ENCODE measurements around the gene CES5A.
"Not testable (repeated sequence)": the region's sequence is repeated elsewhere in the genome, so short reads cannot be mapped to it uniquely, and the experiment has no call there.

CES5A gene

DNA sequence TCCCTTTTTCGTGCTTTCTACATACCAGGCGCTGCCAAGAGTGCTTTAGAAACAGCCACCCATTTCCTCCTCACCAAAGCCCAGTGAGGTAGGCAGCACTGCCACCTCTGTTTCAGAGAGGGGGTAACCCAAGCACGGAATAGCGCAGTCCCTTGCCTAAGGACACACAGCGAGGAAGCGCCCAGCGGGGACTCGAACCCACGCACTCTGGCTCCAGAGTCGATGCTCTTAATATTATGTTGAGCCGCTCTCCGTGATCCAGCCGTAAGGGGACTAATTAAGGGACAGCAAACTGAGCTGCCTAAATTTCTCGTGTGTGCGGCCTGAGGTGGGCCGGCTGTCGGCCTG is 42.8 kb downstream of the CES5A start:
- DNase-seq (ENCODE audit: insufficient read length, low spot score) (no peak), FAIRE-seq (no peak)

DNA sequence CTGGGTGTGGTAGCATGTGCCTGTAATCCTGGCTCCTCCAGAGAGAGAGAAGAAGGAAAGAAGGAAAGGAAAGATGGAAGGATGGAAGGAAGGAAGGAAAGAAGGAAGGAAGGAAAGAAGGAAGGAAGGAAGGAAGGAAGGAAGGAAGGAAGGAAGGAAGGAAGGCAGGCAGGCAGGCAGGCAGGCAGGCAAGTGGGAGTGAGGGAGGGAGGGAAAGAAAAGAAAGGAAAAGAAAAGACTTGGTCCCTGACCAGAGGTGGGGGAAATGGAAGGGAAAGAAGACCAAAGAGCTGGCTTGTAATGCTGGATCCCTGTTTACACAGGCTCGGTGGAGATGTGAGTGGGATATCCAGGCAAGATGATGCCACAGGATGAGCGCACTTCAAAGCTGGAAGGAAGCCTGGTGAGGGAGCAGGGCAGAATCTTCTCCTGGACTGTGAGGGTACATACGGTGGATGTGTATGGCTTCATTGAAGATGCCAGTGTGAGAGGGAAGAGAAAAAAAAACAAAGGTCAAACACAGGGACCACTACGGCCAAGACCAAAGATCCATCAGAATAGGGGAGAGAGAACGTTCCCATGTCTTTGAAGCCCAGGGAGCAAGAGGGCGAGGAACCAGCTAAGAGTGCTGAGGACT is 44.4 kb downstream of the CES5A start:
- FAIRE-seq (no peak), DNase-seq (ENCODE audit: insufficient read length, low spot score) (no peak)

DNA sequence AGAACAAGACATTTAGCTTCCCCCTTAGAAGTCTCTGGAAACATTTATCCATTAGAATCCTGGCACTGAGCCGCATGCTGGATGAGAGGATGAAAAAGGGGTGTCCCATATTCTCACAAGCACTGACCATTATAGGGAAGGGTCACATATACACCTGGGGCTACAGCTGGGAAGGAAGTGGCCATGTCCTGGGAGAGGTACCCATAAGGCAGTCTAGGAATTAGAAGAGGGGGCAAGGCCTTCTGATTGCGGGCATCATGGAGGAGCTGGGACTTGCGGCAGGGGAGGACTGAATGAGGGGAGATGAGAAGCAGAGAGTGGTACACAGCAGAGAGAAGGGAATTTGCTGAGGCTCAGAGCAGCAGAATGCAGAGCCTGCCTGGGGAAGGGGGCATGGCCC is 45.9 kb downstream of the CES5A start:
- not testable (repeated sequence) for DNase-seq (ENCODE audit: insufficient read length, low spot score)
- peak; percentile 38 for FAIRE-seq

DNA sequence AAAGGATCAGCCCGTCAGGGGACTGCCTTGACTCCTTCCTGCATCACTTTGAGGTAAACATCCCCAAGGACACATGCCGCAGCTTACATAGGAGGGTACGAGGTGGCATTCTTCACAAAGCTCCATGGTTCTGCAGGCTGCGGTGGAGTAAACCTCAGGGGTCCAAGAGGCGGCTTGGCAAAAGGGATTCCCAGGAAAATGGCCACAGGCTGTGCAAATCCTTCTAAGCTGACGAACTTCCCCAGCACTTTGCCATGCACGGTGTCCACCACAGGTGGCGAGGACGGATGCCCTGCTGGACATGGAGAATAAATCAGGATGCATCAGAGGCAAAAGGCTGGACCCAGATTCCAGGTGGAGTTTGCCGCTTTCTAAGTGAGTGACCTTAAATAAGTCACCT is 46.5 kb downstream of the CES5A start:
- DNase-seq (ENCODE audit: insufficient read length, low spot score), result no peak
- no peak for FAIRE-seq

DNA sequence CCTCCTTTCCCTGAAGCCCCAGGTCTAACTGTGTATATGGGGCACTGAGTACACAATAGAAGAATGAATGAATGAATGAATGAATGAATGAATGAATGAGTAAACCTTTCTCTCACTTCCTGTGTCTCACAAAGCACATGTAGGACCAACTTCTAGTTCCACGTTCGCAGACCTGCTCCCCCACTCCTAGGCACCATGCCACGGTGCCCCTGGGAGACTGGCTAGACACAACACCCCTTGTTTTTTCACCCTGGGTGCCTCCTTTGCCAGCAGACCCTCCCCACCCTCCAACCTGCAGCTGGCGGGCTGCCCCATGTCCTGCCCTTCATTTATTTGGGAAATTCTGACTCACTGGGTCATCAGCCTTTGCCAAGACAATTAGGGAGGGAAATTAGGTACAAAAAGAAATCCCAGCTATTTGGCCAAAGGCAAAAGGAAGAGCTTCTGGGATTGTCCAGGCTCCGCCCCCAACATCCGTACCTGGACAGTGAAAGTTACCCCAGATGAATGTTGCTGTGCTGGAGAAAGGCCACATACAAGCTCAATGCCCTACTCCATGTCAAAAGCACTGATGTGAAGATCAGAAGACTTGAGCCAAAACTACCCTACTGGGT is 50.0 kb downstream of the CES5A start:
- DNase-seq (ENCODE audit: insufficient read length, low spot score) (no peak), FAIRE-seq (no peak)

DNA sequence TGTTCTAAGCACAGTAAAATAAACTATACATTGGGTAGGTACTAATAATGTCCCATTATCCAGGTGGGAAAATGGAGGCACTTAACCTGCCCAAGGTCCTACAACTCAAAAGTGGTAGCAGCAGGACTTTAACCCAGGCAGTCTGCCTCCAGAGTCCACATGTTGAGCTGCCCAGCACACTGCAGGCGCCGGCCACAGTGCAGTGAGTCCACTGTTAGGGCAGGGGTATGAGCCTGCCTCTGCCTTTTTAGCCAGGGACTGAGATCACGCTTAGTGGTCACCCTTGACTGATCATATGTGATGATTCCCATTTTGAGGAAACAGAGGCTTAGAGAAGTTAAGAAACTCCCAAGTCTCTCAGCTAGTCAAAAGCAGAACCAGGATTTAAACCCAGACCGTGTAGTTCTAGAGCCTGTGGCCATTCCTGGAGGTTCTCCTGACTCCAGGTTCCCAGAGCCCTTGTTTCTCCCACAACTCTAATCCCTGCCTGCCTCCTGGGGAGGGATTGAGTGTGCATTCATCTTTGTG is 50.6 kb downstream of the CES5A start:
- no peak for FAIRE-seq
- DNase-seq (ENCODE audit: insufficient read length, low spot score), result no peak

DNA sequence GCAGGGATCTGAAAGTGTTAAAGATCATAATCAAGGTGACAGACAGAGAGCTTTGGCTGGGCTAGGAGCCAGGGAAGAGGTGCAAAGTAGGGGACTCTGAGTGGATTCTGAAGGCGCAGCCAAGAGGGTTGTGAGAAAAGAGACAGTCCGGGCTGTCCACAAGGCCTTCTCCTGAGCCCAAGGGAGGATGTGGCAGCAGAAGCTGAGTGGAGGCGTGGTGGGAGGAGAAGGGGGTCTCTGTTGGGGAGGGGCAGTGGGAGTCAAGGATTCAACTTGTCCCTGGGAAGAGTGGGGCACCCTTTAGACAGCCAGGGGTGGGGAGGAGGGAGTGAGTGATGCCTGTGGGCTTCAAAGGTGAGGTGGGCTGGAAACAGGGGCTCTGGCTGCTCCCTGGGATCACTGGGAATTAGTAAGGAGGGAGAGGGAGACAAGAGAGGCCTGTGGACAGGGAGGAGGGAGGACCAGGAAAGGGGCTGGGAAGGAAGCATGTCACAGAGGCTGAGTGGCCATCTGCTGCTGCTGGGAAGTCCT is 52.8 kb downstream of the CES5A start:
- DNase-seq (ENCODE audit: insufficient read length, low spot score), result no peak
- no peak for FAIRE-seq

DNA sequence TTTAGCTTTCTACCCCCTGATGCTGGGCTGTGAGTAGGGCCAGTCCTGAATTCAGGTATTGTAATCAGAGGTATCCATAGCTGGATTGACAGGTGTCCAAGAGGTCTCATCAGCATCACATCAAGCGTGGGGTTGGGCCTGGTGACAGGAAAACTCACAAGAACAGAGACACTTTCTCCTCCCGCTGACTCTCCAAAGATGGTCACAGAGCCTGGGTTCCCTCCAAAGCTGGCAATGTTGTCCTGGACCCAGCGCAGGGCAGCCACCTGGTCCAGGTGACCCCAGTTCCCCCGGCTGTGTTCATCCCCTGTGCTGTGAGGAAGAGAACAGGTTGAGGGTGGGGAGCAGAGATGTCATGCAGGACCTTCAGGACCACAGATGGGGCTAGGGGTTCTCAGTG is 54.0 kb downstream of the CES5A start:
- FAIRE-seq (no peak), DNase-seq (ENCODE audit: insufficient read length, low spot score) (no peak)

DNA sequence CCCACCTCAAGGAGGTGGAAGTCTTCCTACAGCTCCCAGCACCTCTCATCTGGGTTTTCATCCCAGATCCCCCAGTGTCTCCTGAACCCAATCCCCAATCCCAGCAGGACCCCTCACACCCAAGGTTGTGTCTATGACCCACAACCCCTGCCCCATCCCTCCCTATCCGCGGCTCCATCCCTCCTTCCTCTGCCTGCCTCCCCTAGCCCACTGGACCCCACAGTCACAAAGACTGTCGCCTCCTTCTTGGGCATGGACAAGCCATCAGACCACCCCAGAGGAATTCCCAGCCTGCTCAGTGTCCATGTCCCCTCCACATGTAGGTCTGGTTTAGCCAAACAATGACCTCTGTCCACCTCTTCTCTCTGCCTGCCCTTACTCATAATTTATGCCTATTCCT is 54.6 kb downstream of the CES5A start:
- no peak for FAIRE-seq
- no peak for DNase-seq (ENCODE audit: insufficient read length, low spot score)

DNA sequence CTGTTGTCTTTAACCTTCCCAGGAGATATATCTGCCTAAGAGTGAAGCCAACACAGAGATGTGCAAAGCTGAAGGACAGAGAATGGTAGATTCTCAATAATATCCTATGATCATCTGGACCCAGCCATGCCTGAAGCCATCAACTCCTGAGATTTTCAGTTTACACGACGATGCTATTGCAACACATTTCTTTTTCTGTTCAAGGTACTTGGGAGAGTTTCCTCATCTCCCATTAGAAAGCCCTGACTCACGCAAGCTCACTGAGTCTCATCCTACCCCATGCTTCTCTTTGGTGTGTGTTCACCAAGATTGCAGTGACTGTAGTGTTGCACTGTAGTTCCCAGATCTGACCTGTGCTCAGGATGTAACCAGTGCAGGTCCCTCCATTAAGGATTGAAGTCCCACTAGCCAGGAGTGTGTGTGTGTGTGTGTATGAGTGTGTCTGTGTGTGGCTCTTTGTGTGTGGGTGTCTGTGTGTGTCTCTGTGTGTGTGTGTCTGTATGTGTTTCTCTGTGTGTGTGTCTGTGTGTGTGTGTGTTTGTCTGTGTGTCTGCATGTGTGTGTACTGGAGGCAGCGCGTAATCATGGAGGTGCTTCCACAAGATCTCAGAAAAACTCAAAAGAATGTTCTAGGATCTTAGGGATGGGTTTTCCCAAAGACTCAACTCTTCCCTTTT is 57.8 kb downstream of the CES5A start:
- no peak for DNase-seq (ENCODE audit: insufficient read length, low spot score)

DNA sequence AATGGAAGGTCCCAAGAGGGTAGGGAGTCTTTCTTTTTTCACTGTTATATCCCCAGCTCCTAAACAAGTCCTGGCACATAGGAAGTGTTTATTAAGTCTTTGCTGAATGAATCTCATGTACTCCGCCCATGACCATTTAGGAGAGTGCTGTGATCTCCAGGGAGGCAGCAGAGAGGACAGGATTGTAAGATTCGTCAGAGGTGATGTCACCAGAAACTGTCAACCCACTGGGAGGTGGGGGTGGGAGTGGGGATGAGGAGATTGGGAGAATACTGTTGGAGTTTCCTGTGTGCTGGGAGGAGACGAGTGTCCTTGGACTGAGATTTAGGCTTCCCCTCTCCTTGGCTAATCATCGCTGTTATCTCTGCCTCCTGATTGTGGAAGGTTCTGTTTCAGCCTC is 59.0 kb downstream of the CES5A start:
- DNase-seq (ENCODE audit: insufficient read length, low spot score); FAIRE-seq: not testable (repeated sequence)

More for the DNA sequence above, 57.8 kb downstream of the CES5A start:
- no peak for FAIRE-seq

DNA sequence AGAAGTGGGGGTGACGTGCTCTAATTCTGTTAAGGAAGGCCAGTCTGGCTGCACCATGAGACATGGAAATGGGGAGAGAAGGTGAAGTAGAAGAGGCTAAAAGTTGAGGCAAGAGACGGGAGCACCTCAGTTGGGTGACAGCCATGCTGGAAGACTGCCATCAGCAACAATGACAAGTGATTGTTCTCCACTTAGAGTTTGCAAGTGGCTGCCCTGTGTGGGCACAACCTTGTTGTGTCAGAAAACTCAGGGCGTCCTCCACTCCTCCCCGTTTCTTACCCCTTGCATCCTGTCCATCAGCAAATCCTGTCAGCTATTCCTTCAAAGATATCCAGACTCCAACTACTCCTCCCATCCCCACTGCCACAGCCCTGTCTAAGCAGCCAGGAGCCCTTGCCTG is 59.9 kb downstream of the CES5A start:
- DNase-seq (ENCODE audit: insufficient read length, low spot score) (no peak), FAIRE-seq (no peak)

DNA sequence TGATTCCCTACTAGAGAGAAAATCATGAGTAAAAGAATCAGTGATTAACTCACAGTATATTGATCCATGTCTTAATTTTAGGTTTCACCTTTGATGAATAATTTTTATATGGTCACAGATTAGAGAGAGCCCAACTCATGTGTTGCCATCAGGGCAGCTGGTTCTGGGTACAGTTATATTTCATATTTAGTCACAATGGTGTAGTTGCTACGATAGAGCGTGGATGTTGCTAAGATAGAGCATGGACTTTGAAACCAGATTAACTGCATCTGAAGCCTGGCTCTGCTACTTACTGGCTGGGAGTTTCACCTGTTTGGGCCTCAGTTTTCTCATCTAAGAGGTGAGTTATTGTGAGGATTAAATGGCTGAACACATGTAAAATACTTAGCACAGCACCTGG is 61.0 kb downstream of the CES5A start:
- DNase-seq (ENCODE audit: insufficient read length, low spot score); FAIRE-seq: not testable (repeated sequence)

DNA sequence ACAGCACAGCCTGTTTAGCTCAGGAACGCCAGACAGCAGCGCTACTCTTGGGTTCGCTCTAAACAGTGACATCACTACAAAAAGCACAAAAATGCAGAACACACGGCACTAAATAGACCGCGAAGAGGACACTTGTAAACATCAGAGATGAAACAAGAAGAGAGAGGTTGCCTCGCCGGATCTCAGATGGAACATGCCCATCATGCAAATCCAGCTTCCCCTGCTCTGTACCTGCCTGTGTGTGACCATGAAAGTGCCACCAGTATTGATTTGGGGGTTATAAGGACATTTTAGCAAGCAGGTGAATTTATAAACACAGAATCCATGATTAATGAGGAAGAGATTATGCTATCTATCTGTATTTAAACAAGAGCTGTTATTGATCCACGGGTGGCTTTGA is 61.4 kb downstream of the CES5A start:
- DNase-seq (ENCODE audit: insufficient read length, low spot score); FAIRE-seq: not testable (repeated sequence)

DNA sequence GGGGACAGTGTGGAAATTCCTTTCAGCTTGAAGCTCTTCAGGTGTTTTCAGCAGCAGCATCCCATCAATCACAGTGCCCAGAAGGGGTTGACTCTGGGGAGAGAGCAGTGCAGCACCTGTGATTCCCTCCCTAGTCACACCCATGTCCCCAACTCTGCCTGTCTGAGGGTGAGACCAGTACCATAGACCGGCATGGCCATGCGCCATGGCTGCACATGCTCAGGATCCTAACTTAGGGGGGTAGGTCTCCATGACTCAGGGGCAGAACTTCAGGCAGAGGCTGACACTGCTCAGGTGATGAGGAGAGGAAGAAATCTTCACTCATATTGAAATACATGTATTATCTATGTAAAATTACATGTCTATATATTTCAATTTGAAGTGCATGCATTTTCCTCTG is 62.2 kb downstream of the CES5A start:
- DNase-seq (ENCODE audit: insufficient read length, low spot score) (no peak), FAIRE-seq (no peak)

DNA sequence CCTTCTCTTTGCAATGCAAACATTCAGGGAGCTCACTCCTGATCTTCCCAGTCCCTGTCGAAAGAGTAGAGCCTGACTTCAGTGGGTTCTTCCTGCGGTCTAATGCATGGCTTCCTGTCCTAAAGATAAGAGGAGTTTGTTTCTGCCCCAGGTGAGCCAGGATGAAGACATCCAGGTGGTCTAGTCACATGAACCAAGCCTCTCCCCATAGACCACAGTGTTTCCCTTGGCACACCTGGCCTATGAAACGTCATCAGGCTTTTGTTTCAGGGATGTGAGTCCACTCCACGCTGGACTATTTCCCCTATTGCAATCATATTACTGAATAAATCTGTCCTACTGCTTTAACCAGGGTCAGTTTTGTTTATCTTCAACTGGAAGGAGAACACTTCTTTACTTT is 63.4 kb downstream of the CES5A start:
- no peak for FAIRE-seq
- no peak for DNase-seq (ENCODE audit: insufficient read length, low spot score)

DNA sequence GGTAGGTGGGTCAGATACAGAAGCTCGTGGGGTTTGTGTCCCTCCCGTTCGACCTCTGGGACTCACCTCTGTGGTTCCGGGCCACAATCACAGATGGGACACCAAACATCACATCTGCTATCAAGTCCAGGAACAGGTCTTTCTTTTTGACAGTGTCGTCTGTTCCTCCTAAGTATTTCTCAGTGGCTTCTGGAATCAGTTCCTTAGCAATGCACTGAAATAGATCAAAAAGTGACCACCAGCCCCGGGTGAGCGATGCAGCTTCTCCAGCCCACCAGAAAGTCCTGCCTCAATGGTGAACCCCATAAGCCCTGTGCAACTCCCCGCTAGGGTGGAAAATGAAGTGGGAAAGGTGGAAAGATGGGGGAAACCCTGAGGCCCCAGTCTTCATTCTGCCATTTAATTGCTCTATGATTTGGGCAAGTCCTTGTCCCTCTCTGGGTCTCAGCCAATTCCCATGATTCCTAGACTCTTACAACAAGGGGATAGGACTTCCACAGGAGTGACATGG is 64.7 kb downstream of the CES5A start:
- DNase-seq (ENCODE audit: insufficient read length, low spot score), result no peak
- no peak for FAIRE-seq

DNA sequence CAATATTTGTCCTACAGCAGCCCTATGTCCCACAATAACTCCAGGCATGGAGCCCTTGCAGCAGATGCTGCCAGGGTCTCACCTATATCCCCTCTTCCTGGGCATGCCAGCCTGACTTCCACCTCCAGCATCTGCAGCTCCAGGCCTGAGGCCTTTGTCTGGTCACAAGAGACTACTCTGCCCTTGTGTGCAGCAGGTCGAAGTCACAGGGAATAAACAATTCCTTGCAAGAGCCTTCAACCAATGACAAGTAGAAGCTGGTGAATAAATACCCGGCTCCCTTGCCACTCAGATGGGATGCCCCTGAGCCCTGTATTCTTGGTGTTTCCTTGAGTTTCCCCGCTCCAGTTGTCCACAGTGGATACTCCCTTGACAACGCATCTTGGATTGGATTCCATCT is 65.3 kb downstream of the CES5A start:
- FAIRE-seq (no peak), DNase-seq (ENCODE audit: insufficient read length, low spot score) (no peak)

DNA sequence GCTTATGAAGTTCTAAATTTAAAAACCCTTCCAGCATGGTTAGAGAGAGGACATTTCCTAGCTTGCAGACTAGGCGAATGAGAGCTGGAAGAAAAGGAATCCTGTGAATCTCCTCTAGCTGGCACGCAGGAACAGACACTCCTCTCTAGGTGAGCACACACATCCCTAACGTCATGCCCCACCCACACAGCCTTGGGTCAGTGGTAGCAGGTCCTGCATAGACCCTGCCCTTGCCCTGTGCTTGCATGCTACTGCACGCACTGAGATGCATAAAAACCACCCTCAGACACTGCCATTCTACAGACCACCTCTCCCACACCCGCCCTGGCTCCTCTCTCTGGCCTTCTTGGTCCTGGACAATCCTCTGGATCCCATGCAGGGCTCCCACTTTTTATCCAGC is 65.8 kb downstream of the CES5A start:
- no peak for DNase-seq (ENCODE audit: insufficient read length, low spot score)
- no peak for FAIRE-seq

DNA sequence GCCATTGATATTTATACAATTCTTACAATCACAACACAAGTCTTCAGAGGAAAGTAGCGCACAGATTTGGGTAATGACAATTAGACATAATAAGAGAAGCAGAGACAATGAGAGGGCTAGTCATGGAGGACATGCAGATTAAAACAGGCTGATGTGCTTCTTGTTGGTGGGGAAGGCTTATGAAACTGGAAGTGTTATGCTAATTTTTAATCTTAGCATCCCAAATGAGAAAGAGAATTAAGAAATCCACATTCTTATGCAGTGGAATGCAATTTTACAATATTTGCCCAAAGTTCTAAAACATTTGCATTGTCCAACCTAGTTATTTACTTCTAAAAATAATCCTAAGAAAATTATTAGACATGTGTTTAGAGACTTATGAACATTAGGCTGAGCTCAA is 66.9 kb downstream of the CES5A start:
- not testable (repeated sequence) for DNase-seq (ENCODE audit: insufficient read length, low spot score); FAIRE-seq

DNA sequence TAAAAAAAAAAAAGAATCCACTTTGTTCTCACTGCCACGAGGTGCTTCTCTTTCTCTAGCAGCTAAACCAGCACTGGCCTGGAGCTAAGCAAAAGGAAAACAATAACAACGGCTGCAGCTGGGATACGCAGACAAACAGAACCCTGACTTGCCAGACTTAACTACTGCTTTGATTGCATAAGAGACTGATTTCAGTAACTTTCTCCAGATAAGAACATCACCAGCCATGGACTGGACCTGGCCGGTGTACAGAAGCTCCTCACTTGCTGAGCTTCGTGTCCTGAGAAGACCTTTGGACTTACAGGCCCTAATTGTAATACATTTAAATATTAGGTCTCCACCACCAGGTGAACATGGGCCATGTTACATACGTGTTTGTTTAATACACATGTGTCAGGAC is 70.1 kb downstream of the CES5A start:
- not testable (repeated sequence) for DNase-seq (ENCODE audit: insufficient read length, low spot score); FAIRE-seq

Data from HTR-8/SVneo (cell line).